ENCODE measurements around the gene BARX1.
"Not testable (repeated sequence)": the region's sequence is repeated elsewhere in the genome, so short reads cannot be mapped to it uniquely, and the experiment has no call there.

Gene BARX1

DNA sequence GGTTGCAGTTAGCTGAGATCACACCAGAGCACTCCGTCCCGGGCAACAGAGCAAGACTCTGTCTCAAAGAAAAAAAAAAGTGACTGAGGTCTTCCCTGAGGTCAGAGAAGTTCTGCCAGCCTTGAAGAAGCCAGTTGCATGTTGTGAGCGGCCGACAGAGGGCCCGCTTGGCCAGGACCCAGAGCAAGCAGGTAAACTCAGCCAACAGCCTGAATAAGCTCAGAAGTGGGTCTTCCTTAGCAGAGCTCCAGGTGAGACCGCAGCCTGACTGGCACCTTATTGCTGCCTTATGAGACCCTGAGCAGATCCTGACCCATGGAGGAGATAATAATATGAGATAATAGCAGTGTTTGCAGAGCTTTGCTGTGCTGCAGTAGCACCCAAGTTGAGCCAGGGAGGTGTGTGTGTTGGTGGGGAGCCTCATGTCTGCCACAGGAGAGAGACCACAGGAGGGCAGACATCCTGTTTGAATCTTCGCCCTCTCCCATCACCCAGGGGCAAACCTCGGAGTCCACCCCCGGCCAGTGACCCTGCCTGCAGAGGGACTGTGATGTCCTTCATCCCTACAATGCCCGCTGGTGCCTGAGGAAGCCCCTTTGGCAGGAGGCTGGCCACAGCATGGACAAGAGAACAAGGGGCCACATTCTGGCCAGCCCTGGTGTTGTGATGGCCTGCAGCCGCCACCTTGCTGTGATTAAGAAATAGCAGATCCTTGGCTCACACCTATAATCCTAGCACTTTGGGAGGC lies 10.8 kb upstream of the BARX1 start:
- DNase-seq: no peak

- DNase-seq: no peak
Measured at GRCh38 chr9:93964685-93965084, 9.5 kb upstream of the BARX1 start.

DNA sequence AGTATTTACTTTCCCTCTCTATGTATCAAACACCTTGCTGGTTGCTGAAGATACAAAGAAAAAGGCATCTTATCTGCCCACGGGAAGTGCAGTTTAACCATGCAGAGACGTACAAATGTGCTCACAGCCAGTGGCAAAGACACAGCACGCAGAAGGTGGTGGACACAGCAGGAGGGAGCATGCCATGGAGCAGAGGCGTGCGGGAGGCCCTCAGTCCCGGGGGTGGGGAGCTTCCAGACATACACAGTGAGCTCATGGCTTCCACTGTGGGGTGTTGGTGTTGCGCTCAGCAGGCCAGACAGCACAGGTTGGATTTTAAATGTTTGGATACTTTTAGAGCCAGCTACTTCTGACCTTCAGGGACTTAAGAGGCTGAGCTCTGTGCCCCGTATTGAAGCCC lies 8.8 kb upstream of the BARX1 start:
- DNase-seq: no peak

DNA sequence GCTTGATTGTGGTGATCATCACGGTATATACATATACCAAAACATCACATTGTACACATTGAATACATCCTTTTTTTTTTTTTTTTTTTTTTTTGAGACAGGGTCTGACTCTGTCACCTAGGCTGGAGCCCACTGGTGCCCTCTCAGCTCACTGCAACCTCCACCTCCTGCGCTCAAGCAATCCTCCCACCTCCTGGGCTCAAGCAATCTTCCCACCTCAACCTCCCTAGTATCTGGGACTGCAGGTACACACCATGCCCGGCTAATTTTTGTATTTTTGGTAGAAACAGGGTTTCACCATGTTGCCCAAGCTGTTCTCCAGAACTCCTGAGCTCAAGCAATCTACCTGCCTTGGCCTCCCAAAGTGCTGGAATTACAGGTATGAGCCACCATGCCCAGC lies 8.3 kb upstream of the BARX1 start:
- DNase-seq: not testable (repeated sequence)

- DNase-seq: peak; percentile 80 to 82
Measured at GRCh38 chr9:93962561-93963440, 7.6 kb upstream of the BARX1 start.

- DNase-seq: no peak
Measured at GRCh38 chr9:93962017-93962416, 6.9 kb upstream of the BARX1 start.

- DNase-seq: no peak
Measured at GRCh38 chr9:93960971-93961841, 6.1 kb upstream of the BARX1 start.

DNA sequence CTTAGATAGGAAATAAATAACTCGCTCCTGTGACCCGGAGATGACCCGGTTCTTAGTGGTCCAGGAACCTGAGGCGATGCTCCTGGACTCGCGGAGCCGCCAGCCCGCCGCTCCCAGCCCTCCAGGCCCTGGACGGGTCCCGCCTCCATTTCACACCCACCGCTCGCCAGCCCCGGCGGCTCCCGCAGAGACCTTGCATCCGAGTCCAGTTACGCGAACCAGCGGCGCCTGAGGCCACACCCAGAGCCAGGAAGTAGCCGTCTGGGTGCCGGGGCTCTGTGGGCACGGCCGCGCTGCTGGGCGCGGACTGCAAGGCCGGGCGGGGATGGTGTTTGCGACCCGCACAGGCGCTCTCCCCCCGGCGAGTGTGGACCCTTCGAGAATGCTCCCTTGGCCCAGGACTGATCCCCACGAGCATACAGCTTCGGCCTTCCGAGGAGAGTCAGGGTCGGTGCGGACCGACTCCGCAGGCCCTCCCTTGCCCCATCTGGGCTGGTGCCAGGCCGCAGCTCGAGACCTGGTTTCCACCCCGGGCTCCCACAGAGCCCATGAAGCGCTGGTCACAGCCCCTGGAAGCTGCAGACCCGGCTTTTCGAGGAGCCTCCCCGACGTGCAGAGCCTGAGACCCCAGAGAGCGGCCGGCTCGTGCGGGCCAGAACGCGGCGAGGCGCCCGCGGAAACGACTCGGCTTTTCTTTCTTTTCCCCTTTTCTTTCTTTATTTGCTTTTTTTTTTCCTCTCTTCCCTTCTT lies 5.2 kb upstream of the BARX1 start:
- no peak for DNase-seq

DNA sequence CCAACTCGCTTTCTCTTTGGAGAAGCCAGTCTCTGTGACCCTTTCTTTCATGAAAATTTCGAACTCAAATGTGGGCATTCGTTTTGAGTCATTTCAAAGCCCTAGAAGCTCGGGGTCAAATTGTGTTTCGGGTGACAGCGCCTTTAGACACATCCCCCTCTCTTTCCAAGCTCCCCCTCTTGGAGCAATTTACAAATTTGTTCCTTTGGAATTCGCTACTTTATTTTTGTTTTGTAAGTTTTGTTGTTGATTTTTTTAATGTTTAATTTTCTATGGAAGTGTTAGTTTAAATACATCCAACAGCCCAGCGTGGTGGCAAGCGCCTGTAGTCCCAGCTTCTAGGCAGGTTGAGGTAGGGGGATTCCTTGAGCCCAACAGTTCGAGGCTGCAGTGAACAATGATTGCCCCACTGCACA lies 4.6 kb upstream of the BARX1 start:
- no peak for DNase-seq

- DNase-seq: no peak
Measured at GRCh38 chr9:93958819-93959682, 3.9 kb upstream of the BARX1 start.

DNA sequence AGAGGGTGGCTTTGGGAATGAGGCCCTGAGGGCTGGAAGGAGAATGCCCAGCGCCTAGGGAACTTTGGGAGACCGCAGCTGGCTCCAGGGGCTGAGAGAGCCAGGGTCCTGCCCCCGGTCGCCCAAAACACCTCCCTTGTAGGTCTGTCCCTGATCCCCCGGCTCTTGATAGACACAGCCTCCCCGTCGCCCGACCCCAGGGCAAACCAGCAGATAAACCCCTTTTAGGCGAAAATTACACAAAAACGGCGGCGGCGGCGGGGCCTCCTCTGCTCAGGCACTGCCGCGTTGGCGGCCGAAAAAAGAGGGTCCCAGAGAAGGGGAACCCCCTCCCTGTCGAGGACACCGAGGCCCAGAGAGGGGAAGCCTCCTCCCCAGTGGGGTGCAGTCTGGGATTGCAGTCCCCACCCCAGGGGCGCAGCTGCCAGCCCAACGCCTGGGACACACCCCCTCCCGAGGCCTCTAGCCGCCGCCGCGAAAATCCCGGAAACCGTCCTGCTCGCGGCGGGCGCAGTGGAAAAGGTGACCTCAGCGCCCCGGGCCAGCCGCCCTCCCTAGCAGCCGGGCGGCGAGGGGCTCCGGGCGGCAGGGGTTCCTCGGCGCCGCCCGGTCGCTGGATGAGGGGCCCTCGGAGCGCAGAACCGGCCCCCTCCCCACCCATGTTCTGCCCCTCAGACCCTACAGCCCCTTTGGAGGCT lies 3.1 kb upstream of the BARX1 start:
- no peak for DNase-seq

DNA sequence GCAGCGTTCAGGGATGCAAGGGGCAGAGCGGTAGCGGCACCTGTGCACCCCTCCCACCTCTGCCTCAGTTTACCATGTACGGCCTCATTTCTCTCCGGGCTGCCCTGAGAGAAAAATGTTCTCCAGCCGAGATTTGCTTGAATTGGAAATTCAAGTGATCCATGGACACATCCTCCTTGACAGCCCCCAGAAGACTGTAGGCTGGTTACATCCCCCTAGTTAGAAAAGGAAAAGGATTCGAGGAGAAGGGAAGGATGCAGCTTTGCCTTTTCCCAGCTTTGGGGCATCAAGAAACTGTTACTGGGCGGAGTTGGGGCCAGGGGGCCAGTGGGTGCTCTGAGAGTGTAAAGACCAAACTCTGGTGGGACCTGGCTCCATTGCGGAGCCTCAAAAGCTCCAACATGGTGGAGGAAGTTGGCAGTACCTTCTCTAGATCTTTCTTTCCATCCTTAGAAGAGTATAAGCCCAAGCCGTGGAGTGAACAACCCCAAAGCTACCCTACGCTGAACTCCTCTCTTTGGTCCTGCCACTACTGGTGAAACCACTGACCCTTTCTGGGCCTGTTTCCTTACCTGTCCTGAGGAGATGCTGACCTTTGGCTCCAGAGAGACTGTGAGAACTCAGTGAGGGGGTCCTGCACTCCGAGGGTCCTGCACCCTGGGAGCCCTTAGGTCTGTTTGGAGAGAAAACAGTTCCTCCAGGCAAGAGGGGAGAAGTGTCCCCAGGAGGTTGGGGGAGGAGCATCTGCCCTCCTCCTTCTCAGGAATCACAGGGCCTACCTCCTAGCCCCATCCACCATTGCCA lies 1.0 kb upstream of the BARX1 start:
- DNase-seq: no peak

DNA sequence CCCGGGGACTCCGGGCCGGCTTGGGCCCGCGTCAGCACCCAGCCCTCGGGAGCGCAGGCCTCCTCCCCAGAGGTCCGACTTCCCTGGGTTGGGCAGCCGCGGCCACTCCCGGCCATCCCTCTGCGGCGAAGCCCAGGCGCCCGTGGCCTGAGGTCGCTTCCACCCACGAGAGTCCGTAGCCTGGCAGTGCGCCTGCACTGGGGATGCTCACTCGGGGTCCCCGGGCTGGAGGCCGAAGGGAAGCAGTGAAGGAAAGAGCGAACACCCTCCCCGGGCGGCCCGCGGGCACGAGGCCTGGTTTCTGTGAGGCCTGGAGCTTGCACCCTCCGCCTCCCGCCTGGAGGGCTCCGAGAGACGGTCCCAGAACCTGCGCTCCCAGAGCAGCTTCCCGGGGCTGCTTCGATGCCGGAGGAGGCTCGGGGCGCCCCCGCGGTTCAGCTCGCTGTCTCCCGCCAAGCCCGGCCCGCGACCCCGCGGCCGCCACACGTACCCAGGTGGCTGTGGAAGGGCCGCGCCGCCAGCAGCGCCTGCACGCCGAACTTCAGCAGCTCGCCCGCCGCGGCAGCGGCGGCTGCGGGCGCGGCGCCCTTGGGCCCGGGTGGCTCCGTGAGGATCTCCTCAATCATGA lies 607 bp downstream of the BARX1 start:
- DNase-seq: no peak

- DNase-seq: no peak
Measured at GRCh38 chr9:93953496-93954433, 1.4 kb downstream of the BARX1 start.

- DNase-seq: no peak
Measured at GRCh38 chr9:93952784-93953495, 2.2 kb downstream of the BARX1 start.

- DNase-seq: no peak
Measured at GRCh38 chr9:93952119-93952783, 2.9 kb downstream of the BARX1 start.

DNA sequence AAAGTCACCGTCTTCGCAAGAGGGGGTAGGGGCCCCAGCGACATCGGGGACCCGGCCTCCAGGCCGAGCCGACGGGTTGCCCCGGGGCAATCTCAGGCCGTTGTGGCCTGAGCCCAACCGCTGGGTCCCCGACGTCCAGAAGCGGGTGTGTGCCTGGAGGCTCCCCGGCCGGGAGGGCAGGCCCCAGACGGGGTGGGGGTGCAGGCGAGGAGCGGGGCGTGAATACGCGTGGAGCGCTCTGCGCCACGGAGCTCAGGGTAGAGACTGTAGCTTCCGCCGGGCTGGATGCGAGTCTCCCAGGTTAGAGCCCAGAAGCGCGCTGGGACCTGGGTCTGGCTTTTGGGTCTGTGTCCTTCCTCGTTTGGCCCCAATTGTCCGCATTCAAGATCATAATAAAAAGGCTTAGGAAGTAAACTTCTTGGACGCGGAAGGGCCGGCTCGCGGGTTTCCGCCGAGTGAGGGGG lies 3.5 kb downstream of the BARX1 start:
- no peak for DNase-seq
